A549 (cell line): ENCODE measurements around the gene HMGCL.

ENCODE experiments used
- TF ChIP-seq, protein P1 (sequence below): fragments of >200 bp; sonication (Bioruptor Twin); formaldehyde crosslinking; IDR thresholded peaks from 3 replicates; pipeline ENCODE4 v1.5.1; 2016
- TF ChIP-seq, protein P2 (sequence below): fragments of 450-650 bp; IDR thresholded peaks from 2 replicates; pipeline ENCODE4 v1.6.1; 2014; ENCODE audit warnings: antibody characterized with exemption

DNA sequence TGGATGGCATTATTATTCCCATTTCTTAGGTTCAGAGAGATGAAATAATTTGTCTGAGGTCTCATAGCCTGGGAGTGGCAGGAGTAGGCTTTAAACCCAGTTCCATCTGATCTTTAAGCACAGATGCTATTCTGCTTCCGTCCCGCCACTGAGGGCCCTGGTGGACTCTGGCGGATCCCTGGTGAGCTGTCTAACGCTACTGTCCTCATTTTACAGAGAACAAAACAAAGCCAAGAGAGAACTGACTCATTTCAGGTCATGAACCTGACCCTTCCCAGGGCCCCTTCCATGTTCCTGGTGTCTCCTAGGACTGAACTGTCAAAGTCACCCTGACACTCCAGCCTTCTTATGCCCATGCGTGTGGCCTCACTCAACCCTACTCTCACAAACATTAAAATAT is 21.6 kb downstream of the HMGCL start:
- TF ChIP-seq, protein P1, sequence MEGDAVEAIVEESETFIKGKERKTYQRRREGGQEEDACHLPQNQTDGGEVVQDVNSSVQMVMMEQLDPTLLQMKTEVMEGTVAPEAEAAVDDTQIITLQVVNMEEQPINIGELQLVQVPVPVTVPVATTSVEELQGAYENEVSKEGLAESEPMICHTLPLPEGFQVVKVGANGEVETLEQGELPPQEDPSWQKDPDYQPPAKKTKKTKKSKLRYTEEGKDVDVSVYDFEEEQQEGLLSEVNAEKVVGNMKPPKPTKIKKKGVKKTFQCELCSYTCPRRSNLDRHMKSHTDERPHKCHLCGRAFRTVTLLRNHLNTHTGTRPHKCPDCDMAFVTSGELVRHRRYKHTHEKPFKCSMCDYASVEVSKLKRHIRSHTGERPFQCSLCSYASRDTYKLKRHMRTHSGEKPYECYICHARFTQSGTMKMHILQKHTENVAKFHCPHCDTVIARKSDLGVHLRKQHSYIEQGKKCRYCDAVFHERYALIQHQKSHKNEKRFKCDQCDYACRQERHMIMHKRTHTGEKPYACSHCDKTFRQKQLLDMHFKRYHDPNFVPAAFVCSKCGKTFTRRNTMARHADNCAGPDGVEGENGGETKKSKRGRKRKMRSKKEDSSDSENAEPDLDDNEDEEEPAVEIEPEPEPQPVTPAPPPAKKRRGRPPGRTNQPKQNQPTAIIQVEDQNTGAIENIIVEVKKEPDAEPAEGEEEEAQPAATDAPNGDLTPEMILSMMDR, result no peak
- TF ChIP-seq, protein P2, sequence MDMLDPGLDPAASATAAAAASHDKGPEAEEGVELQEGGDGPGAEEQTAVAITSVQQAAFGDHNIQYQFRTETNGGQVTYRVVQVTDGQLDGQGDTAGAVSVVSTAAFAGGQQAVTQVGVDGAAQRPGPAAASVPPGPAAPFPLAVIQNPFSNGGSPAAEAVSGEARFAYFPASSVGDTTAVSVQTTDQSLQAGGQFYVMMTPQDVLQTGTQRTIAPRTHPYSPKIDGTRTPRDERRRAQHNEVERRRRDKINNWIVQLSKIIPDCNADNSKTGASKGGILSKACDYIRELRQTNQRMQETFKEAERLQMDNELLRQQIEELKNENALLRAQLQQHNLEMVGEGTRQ, result no peak
